ENCODE measurements around the gene SMIM5. TPM values are rescaled to one million over a fixed set of nuclear protein-coding genes. Genes with fewer than 3 reads are reported as not detected.

Gene SMIM5, protein sequence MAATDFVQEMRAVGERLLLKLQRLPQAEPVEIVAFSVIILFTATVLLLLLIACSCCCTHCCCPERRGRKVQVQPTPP
- total RNA-seq = under 1 TPM in 1 of 4 donors, not detected in 3; 0.22 TPM

DNA sequence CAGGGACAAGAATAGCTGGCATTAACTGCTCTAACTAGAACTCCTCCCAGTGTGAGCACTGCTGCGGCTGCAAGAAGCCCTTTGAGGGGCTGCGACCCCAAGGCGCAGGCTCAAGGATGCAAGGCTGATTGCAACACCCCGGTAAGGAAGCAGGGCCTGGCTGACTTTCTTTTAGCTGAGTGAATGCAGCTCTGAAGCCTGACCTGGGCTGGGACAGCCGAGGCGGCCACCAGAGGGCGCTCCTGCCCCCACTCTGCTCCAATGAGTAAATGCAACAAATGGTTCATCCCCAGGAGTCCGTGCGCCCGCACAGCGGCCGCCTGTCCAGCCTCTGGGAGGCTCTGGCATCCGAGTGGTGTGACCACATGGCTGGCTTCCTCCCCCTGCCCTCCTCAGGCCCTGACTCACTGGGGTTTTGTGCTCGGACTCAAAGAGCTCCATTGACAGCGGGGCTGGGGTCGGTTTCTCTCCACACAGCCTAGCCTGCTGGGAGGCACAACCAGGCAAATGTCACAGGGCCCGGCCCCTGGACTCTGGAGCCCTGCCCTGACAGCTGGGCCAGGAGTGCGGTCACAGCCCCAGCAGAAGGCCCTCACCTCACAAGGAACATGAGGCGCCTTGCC lies at the start of gene SMIM5:
Gene SMIM5, plus strand, starts transcription at position 572 of the 623 bp plus-strand sequence. CDS start 6,768 bp downstream, outside the sequence.
- H3K36me3 ChIP-seq = no peaks in the 10 kb centered on the region
- in situ Hi-C loops (cut with MboI; ENCODE audit: low sequenced_read_pairs in 4 of 4) = loop anchor here in 1 of 4 donors (10.0 kb wide), 1 partner anchor 112 kb away; no protein-coding TSS in a partner anchor
- intact Hi-C loops (cut with DNase I; ENCODE audit: low total_unique reads) = loop anchor here (1.0 to 10.0 kb wide), 3 partner anchors 34 to 117 kb away; partner anchors contain the start of genes RECQL5 and SAP30BP
- ATAC-seq (peak; percentile 72 to 75), DNase-seq (peak; percentile 63 to 81)
- H3K27ac ChIP-seq = peak within 1 kb of the TSS; percentile 70 to 84 (median 76)
- peak within 1 kb of the TSS in 3 of 4 donors; percentile 4 to 35 (median 12) for H3K4me3 ChIP-seq
- H3K4me1 ChIP-seq = peaks cover 38 to 39% of the 10 kb centered on the region in 2 donors
- H3K9me3 ChIP-seq = no peaks in the 10 kb centered on the region
- H3K27me3 ChIP-seq = no peaks in the 10 kb centered on the region
- TF ChIP-seq, protein P1, sequence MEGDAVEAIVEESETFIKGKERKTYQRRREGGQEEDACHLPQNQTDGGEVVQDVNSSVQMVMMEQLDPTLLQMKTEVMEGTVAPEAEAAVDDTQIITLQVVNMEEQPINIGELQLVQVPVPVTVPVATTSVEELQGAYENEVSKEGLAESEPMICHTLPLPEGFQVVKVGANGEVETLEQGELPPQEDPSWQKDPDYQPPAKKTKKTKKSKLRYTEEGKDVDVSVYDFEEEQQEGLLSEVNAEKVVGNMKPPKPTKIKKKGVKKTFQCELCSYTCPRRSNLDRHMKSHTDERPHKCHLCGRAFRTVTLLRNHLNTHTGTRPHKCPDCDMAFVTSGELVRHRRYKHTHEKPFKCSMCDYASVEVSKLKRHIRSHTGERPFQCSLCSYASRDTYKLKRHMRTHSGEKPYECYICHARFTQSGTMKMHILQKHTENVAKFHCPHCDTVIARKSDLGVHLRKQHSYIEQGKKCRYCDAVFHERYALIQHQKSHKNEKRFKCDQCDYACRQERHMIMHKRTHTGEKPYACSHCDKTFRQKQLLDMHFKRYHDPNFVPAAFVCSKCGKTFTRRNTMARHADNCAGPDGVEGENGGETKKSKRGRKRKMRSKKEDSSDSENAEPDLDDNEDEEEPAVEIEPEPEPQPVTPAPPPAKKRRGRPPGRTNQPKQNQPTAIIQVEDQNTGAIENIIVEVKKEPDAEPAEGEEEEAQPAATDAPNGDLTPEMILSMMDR (IDR thresholded peaks at IDR 0.05 in 4 of 5, conservative IDR thresholded peaks at IDR 0.05 in 1 of 5) = peak; percentile 90 to 98 (median 96)
- TF ChIP-seq POLR2A (IDR thresholded peaks at IDR 0.05) = peak in 1 of 2 donors; percentile 8

DNA sequence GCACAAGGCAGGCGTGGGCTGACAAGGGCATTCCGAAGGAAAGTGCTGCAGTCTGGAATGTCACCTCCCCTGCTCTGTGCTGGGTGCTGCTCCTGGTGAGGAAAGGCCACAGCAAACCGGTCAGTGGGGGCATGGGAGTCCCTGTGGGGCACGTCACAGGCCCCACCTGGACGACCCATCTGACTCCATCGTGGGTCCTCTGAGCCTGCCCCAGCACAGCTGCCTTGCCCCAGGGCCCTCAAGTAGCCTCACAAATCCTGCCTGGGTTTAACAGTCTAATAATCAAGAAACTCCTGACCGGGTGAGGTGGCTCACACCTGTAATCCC lies 48.4 kb upstream of the SMIM5 start:
- Histone ChIP-seq H3K27ac (no peak overlapping the region), H3K4me1 (peaks cover 0 to 3% of the 10 kb centered on the region in 2 donors), H3K36me3 (no peaks in the 10 kb centered on the region), H3K27me3 (peaks cover 18 to 20% (median 19%) of the 10 kb centered on the region in 3 donors), H3K4me3 (no peak overlapping the region), H3K9me3 (no peaks in the 10 kb centered on the region)
- DNase-seq = no peak
- intact Hi-C loops (cut with DNase I; ENCODE audit: low total_unique reads) = no loop called here
- no peak for ATAC-seq
- no peak for TF ChIP-seq POLR2A (IDR thresholded peaks at IDR 0.05)
- in situ Hi-C loops (cut with MboI; ENCODE audit: low sequenced_read_pairs in 4 of 4) = loop anchor here in 1 of 4 donors (25.0 kb wide), 1 partner anchor 148 kb away; no protein-coding TSS in a partner anchor

DNA sequence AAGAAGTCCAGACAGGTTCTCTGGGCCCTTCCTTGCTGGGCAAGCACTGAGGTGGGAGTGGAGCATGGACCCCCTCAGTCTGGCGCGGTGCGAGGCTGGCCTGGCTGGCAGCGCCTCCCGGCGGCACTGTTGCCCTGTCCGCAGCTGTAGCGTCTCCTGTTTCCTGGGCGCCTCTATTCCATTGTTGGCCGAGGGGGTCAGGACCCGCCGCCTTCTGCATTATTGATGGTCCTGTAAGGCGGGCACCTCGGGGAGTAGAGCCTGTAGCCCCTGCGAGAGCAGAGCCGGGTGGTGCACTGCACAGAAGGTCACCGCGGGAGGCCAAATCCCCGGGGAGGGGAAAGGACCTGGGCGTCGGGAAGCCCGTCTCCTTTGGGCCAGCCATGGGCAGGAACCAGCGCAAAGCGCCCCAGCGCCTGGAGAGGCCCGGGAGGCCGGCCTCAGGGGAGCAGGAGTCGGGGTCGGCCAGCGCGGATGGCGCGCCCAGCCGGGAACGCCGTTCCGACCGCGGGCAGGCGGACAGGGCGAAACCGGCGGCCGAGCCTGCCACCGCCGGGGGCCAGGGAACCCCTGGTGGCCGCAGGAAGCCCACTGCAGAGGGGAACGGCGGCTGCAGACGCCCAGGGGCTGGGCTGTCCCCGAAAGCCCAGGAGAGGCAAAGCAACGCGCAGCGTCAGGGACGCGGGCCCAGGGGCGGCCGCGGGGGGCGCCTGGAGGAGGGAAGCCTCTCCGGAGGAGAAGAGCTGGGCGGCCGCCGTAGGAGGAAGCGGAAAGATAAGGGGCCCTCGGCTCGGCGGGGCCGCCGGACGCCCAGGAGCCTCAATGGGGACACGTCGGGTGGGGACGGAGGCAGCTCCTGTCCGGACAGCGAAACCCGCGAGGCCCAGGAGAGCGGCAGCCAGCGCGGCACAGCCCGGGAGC lies 45.3 kb upstream of the SMIM5 start, which contains the start of gene MYO15B:
Gene MYO15B, plus strand, starts transcription at position 126 of the 921 bp plus-strand sequence. Its CDS starts 258 bp downstream, at position 384.
- H3K27ac ChIP-seq = peak within 1 kb of the TSS; percentile 67 to 85 (median 79)
- H3K27me3 ChIP-seq = peaks cover 18 to 20% (median 19%) of the 10 kb centered on the region in 3 donors
- intact Hi-C loops (cut with DNase I; ENCODE audit: low total_unique reads) (loop anchor here (2.0 kb wide), 1 partner anchor 163 kb away; no protein-coding TSS in a partner anchor), in situ Hi-C loops (cut with MboI; ENCODE audit: low sequenced_read_pairs in 4 of 4) (loop anchor here in 1 of 4 donors (25.0 kb wide), 1 partner anchor 151 kb away; no protein-coding TSS in a partner anchor)
- H3K36me3 ChIP-seq = no peaks in the 10 kb centered on the region
- peaks cover 0 to 3% of the 10 kb centered on the region in 2 donors for H3K4me1 ChIP-seq
- DNase-seq (peak in 1 of 2 donors; percentile 25), ATAC-seq (peak; percentile 26 to 34)
- TF ChIP-seq, protein P1 (IDR thresholded peaks at IDR 0.05 in 4 of 5, conservative IDR thresholded peaks at IDR 0.05 in 1 of 5) = peak in 3 of 5 experiments; percentile 16 to 32 (median 24)
- no peak for TF ChIP-seq POLR2A (IDR thresholded peaks at IDR 0.05)
- peak within 1 kb of the TSS; percentile 50 to 70 (median 66) for H3K4me3 ChIP-seq
- H3K9me3 ChIP-seq = no peaks in the 10 kb centered on the region

DNA sequence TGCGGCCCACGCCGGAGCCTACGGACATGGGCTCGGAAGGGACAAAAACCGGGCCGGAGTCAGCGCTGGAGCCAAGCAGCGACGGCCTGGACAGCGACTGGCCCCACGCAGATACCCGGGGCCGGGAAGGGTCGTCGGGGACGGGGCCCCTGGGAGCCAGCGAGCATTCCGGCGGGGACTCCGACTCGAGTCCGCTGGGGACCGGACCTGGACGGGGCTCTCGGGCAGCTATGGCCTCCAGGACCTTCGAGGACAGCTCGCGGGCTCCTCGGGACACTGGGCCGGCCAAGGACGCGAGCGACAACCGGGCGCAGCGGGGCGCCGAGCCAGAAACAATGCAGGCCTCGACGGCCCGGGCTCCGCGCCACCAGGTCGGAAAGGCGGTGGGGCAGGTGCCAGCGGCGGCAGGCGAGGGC lies 44.6 kb upstream of the SMIM5 start:
- H3K4me1 ChIP-seq = peaks cover 0 to 3% of the 10 kb centered on the region in 2 donors
- H3K27ac ChIP-seq = peak overlapping the region; percentile 67 to 85 (median 79)
- ATAC-seq (peak; percentile 25 to 49), DNase-seq (peak in 1 of 2 donors; percentile 23)
- intact Hi-C loops (cut with DNase I; ENCODE audit: low total_unique reads) (loop anchor here (1.0 to 2.0 kb wide), 3 partner anchors 72 to 162 kb away; partner anchors contain the start of gene TSEN54), in situ Hi-C loops (cut with MboI; ENCODE audit: low sequenced_read_pairs in 4 of 4) (loop anchor here in 1 of 4 donors (25.0 kb wide), 1 partner anchor 151 kb away; no protein-coding TSS in a partner anchor)
- peak overlapping the region; percentile 50 to 70 (median 66) for H3K4me3 ChIP-seq
- peaks cover 18 to 20% (median 19%) of the 10 kb centered on the region in 3 donors for H3K27me3 ChIP-seq
- no peaks in the 10 kb centered on the region for H3K36me3 ChIP-seq
- no peak for TF ChIP-seq POLR2A (IDR thresholded peaks at IDR 0.05)
- TF ChIP-seq, protein P1 (IDR thresholded peaks at IDR 0.05 in 4 of 5, conservative IDR thresholded peaks at IDR 0.05 in 1 of 5) = no peak
- no peaks in the 10 kb centered on the region for H3K9me3 ChIP-seq

All from gastrocnemius medialis (tissue), 4 donors.